HEK293 (cell line): ENCODE measurements around the gene WDR88.
A peak's percentile ranks its signal among the peaks of the same experiment; 100 is the strongest.

ENCODE experiments used
- FEZF1 ChIP-seq: fragments of 450-650 bp; formaldehyde crosslinking; IDR thresholded peaks from 2 replicates; pipeline ENCODE4 v1.5.1; 2016; ENCODE audit warnings: missing biosample characterization, missing genetic modification characterization
- HOXA7 ChIP-seq: sonication (generic); formaldehyde crosslinking; IDR thresholded peaks from 2 replicates; pipeline ENCODE4 v1.8.1; 2022; ENCODE audit warnings: missing genetic modification reagents, borderline replicate concordance
- REPIN1 ChIP-seq: fragments of 450-650 bp; formaldehyde crosslinking; IDR thresholded peaks from 2 replicates; pipeline ENCODE4 v1.5.1; 2017; ENCODE audit warnings: missing biosample characterization, missing genetic modification characterization, low read depth
- SETDB1 ChIP-seq: IDR thresholded peaks from one replicate; pipeline ENCODE4 v1.6.1; 2017; ENCODE audit warnings: mild to moderate bottlenecking, low read length, moderate library complexity, mixed read lengths; ENCODE audit not compliant: insufficient read length
- YY1 ChIP-seq: fragments of 450-650 bp; formaldehyde crosslinking; IDR thresholded peaks from 2 replicates; pipeline ENCODE4 v1.5.1; 2018; ENCODE audit warnings: missing biosample characterization, missing genetic modification characterization
- ZNF112 ChIP-seq: fragments of 450-650 bp; formaldehyde crosslinking; IDR thresholded peaks from 2 replicates; pipeline ENCODE4 v1.5.0; 2017; ENCODE audit warnings: missing biosample characterization, missing genetic modification characterization
- ZNF146 ChIP-seq: fragments of 450-650 bp; formaldehyde crosslinking; IDR thresholded peaks from 2 replicates; pipeline ENCODE4 v1.5.1; 2016; ENCODE audit warnings: missing biosample characterization, missing genetic modification characterization
- ZNF169 ChIP-seq: fragments of 450-650 bp; formaldehyde crosslinking; IDR thresholded peaks from 2 replicates; pipeline ENCODE4 v1.5.1; 2016; ENCODE audit warnings: missing biosample characterization, missing genetic modification characterization
- ZNF174 ChIP-seq: fragments of 450-650 bp; formaldehyde crosslinking; IDR thresholded peaks from 2 replicates; pipeline ENCODE4 v1.5.0; 2017; ENCODE audit warnings: missing biosample characterization, mild to moderate bottlenecking, missing genetic modification characterization
- ZNF2 ChIP-seq: fragments of 450-650 bp; formaldehyde crosslinking; IDR thresholded peaks from 2 replicates; pipeline ENCODE4 v1.5.1; 2016; ENCODE audit warnings: missing biosample characterization, missing genetic modification characterization
- ZNF302 ChIP-seq: fragments of 450-650 bp; formaldehyde crosslinking; IDR thresholded peaks from 2 replicates; pipeline ENCODE4 v1.5.1; 2016; ENCODE audit warnings: missing biosample characterization, missing genetic modification characterization, low read depth
- ZNF394 ChIP-seq: fragments of 450-650 bp; formaldehyde crosslinking; IDR thresholded peaks from 2 replicates; pipeline ENCODE4 v1.5.1; 2016; ENCODE audit warnings: missing biosample characterization, missing genetic modification characterization, mild to moderate bottlenecking, moderate library complexity, borderline replicate concordance
- ZNF404 ChIP-seq: fragments of 450-650 bp; formaldehyde crosslinking; IDR thresholded peaks from 2 replicates; pipeline ENCODE4 v1.5.1; 2017; ENCODE audit warnings: missing biosample characterization, missing genetic modification characterization
- ZNF433 ChIP-seq: fragments of 450-650 bp; formaldehyde crosslinking; IDR thresholded peaks from 2 replicates; pipeline ENCODE4 v1.5.1; 2016; ENCODE audit warnings: missing biosample characterization, missing genetic modification characterization, low read depth
- ZNF530 ChIP-seq: fragments of 450-650 bp; formaldehyde crosslinking; IDR thresholded peaks from 2 replicates; pipeline ENCODE4 v1.5.1; 2016; ENCODE audit warnings: low read depth, missing biosample characterization, missing genetic modification characterization
- ZNF585B ChIP-seq: fragments of 450-650 bp; formaldehyde crosslinking; IDR thresholded peaks from 2 replicates; pipeline ENCODE4 v1.5.1; 2016; ENCODE audit warnings: missing biosample characterization, missing genetic modification characterization
- ZNF600 ChIP-seq: fragments of 450-650 bp; formaldehyde crosslinking; IDR thresholded peaks from 2 replicates; pipeline ENCODE4 v1.5.1; 2016; ENCODE audit warnings: missing biosample characterization, missing genetic modification characterization
- ZNF610 ChIP-seq: fragments of 450-650 bp; formaldehyde crosslinking; IDR thresholded peaks from 2 replicates; pipeline ENCODE4 v1.5.1; 2016; ENCODE audit warnings: missing biosample characterization, missing genetic modification characterization, borderline replicate concordance
- ZNF658 ChIP-seq: fragments of 450-650 bp; formaldehyde crosslinking; IDR thresholded peaks from 2 replicates; pipeline ENCODE4; 2016; ENCODE audit warnings: missing biosample characterization, missing genetic modification characterization
- ZNF677 ChIP-seq: fragments of 450-650 bp; IDR thresholded peaks from 2 replicates; pipeline ENCODE4 v1.5.0; 2018; ENCODE audit warnings: missing biosample characterization, mild to moderate bottlenecking, missing genetic modification characterization, moderate library complexity
- ZNF701 ChIP-seq: fragments of 450-650 bp; formaldehyde crosslinking; IDR thresholded peaks from 2 replicates; pipeline ENCODE4 v1.5.1; 2016; ENCODE audit warnings: missing biosample characterization, missing genetic modification characterization
- ZNF747 ChIP-seq: fragments of 450-650 bp; formaldehyde crosslinking; IDR thresholded peaks from 2 replicates; pipeline ENCODE4 v1.5.1; 2016; ENCODE audit warnings: missing biosample characterization, missing genetic modification characterization
- ZNF843 ChIP-seq: fragments of 450-650 bp; formaldehyde crosslinking; IDR thresholded peaks from 2 replicates; pipeline ENCODE4 v1.5.1; 2016; ENCODE audit warnings: missing biosample characterization, missing genetic modification characterization
- TF ChIP-seq, protein P1 (sequence below): fragments of 450-650 bp; formaldehyde crosslinking; IDR thresholded peaks from 2 replicates; pipeline ENCODE4 v1.5.1; 2016; ENCODE audit warnings: missing biosample characterization, missing genetic modification characterization
- TF ChIP-seq, protein P2 (sequence below): fragments of 450-650 bp; formaldehyde crosslinking; IDR thresholded peaks from 2 replicates; pipeline ENCODE4 v1.5.1; 2016; ENCODE audit warnings: missing biosample characterization, missing genetic modification characterization
- TF ChIP-seq, protein P3 (sequence below): fragments of 450-650 bp; IDR thresholded peaks from 2 replicates; pipeline ENCODE4 v1.5.1; 2018; ENCODE audit warnings: missing biosample characterization, mild to moderate bottlenecking, missing genetic modification characterization
- TF ChIP-seq, protein P4 (sequence below): fragments of 450-650 bp; formaldehyde crosslinking; IDR thresholded peaks from 2 replicates; pipeline ENCODE4 v1.5.1; 2017; ENCODE audit warnings: missing biosample characterization, missing genetic modification characterization
- TF ChIP-seq, protein P5 (sequence below): fragments of 450-650 bp; formaldehyde crosslinking; IDR thresholded peaks from 2 replicates; pipeline ENCODE4 v1.5.1; 2016; ENCODE audit warnings: missing biosample characterization, missing genetic modification characterization, borderline replicate concordance
- TF ChIP-seq, protein P6 (sequence below): fragments of 450-650 bp; formaldehyde crosslinking; IDR thresholded peaks from 2 replicates; pipeline ENCODE4 v1.5.1; 2016; ENCODE audit warnings: missing biosample characterization, missing genetic modification characterization

The WDR88 gene

DNA sequence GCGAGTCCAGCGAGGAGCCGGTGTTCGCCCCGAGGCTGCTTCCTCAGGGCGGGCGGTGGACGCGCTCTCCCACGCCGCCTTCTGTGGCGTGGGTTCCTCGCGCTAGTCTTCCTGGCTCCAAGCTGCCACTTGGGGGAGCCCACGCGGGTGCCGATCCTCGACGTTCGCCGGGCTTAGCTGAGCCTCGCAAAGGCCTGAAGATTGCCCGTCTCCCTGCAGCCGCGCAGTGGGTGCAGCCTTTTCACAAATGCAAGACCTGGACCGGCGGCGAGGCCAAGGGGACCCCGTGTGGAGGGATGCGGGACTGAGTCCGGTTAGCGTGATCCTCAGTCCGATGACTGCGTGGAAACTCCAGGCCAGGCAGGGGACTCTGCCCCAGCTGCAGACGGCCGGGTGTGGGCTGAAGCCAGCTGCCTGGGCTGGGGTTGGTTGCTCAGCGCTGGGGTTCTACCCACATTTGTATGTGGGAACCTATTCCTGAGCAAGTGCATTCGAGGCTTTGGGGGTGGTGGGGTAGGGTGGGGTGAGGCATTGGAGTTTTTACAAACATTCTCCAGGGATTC is 45.6 kb downstream of the WDR88 start (continued):
- TF ChIP-seq, protein P1, sequence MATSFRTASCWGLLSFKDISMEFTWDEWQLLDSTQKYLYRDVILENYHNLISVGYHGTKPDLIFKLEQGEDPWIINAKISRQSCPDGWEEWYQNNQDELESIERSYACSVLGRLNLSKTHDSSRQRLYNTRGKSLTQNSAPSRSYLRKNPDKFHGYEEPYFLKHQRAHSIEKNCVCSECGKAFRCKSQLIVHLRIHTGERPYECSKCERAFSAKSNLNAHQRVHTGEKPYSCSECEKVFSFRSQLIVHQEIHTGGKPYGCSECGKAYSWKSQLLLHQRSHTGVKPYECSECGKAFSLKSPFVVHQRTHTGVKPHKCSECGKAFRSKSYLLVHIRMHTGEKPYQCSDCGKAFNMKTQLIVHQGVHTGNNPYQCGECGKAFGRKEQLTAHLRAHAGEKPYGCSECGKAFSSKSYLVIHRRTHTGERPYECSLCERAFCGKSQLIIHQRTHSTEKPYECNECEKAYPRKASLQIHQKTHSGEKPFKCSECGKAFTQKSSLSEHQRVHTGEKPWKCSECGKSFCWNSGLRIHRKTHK = no peak
- TF ChIP-seq ZNF843 (tag by site-specific recombination) = peak; percentile 76
- no peak for TF ChIP-seq ZNF174
- TF ChIP-seq REPIN1 (tag by site-specific recombination) = no peak; the same call in 1 of the 2 replicates
- TF ChIP-seq HOXA7 (CRISPR knock-in tag) = 0 out of 2 replicates have a peak, but pooled peaks have one; percentile 56
- TF ChIP-seq, protein P2, sequence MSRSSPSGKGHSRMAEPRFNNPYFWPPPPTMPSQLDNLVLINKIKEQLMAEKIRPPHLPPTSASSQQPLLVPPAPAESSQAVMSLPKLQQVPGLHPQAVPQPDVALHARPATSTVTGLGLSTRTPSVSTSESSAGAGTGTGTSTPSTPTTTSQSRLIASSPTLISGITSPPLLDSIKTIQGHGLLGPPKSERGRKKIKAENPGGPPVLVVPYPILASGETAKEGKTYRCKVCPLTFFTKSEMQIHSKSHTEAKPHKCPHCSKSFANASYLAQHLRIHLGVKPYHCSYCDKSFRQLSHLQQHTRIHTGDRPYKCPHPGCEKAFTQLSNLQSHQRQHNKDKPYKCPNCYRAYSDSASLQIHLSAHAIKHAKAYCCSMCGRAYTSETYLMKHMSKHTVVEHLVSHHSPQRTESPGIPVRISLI (tag by site-specific recombination) = no peak
- TF ChIP-seq ZNF600 (tag by site-specific recombination) = peak; percentile 32; the same call in 1 of the 2 replicates
- TF ChIP-seq ZNF433 (tag by site-specific recombination) = peak; percentile 42; the same call in 1 of the 2 replicates
- TF ChIP-seq ZNF394 (tag by site-specific recombination) = peak; percentile 92; the same call in 1 of the 2 replicates
- peak; percentile 68; the same call in 1 of the 2 replicates for TF ChIP-seq ZNF677 (tag by site-specific recombination)
- TF ChIP-seq ZNF404 = no peak
- TF ChIP-seq, protein P3, sequence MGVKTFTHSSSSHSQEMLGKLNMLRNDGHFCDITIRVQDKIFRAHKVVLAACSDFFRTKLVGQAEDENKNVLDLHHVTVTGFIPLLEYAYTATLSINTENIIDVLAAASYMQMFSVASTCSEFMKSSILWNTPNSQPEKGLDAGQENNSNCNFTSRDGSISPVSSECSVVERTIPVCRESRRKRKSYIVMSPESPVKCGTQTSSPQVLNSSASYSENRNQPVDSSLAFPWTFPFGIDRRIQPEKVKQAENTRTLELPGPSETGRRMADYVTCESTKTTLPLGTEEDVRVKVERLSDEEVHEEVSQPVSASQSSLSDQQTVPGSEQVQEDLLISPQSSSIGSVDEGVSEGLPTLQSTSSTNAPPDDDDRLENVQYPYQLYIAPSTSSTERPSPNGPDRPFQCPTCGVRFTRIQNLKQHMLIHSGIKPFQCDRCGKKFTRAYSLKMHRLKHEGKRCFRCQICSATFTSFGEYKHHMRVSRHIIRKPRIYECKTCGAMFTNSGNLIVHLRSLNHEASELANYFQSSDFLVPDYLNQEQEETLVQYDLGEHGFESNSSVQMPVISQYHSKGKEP (tag by site-specific recombination) = peak; percentile 57; the same call in 1 of the 2 replicates
- TF ChIP-seq ZNF658 = no peak
- 0 out of 2 replicates have a peak, but pooled peaks have one; percentile 4 for TF ChIP-seq ZNF530 (tag by site-specific recombination)
- TF ChIP-seq ZNF169 (tag by site-specific recombination) = peak; percentile 72; the same call in 1 of the 2 replicates
- TF ChIP-seq ZNF302 (tag by site-specific recombination) = no peak
- TF ChIP-seq, protein P4, sequence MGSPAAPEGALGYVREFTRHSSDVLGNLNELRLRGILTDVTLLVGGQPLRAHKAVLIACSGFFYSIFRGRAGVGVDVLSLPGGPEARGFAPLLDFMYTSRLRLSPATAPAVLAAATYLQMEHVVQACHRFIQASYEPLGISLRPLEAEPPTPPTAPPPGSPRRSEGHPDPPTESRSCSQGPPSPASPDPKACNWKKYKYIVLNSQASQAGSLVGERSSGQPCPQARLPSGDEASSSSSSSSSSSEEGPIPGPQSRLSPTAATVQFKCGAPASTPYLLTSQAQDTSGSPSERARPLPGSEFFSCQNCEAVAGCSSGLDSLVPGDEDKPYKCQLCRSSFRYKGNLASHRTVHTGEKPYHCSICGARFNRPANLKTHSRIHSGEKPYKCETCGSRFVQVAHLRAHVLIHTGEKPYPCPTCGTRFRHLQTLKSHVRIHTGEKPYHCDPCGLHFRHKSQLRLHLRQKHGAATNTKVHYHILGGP (tag by site-specific recombination) = no peak
- no peak for TF ChIP-seq ZNF585B (tag by site-specific recombination)
- TF ChIP-seq, protein P5, sequence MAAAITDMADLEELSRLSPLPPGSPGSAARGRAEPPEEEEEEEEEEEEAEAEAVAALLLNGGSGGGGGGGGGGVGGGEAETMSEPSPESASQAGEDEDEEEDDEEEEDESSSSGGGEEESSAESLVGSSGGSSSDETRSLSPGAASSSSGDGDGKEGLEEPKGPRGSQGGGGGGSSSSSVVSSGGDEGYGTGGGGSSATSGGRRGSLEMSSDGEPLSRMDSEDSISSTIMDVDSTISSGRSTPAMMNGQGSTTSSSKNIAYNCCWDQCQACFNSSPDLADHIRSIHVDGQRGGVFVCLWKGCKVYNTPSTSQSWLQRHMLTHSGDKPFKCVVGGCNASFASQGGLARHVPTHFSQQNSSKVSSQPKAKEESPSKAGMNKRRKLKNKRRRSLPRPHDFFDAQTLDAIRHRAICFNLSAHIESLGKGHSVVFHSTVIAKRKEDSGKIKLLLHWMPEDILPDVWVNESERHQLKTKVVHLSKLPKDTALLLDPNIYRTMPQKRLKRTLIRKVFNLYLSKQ = 0 out of 2 replicates have a peak, but pooled peaks have one; percentile 79
- no peak; the same call in 1 of the 2 replicates for TF ChIP-seq ZNF610 (tag by site-specific recombination)
- TF ChIP-seq ZNF701 (tag by site-specific recombination) = no peak
- TF ChIP-seq, protein P6, sequence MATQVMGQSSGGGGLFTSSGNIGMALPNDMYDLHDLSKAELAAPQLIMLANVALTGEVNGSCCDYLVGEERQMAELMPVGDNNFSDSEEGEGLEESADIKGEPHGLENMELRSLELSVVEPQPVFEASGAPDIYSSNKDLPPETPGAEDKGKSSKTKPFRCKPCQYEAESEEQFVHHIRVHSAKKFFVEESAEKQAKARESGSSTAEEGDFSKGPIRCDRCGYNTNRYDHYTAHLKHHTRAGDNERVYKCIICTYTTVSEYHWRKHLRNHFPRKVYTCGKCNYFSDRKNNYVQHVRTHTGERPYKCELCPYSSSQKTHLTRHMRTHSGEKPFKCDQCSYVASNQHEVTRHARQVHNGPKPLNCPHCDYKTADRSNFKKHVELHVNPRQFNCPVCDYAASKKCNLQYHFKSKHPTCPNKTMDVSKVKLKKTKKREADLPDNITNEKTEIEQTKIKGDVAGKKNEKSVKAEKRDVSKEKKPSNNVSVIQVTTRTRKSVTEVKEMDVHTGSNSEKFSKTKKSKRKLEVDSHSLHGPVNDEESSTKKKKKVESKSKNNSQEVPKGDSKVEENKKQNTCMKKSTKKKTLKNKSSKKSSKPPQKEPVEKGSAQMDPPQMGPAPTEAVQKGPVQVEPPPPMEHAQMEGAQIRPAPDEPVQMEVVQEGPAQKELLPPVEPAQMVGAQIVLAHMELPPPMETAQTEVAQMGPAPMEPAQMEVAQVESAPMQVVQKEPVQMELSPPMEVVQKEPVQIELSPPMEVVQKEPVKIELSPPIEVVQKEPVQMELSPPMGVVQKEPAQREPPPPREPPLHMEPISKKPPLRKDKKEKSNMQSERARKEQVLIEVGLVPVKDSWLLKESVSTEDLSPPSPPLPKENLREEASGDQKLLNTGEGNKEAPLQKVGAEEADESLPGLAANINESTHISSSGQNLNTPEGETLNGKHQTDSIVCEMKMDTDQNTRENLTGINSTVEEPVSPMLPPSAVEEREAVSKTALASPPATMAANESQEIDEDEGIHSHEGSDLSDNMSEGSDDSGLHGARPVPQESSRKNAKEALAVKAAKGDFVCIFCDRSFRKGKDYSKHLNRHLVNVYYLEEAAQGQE (tag by site-specific recombination) = peak; percentile 66; the same call in 1 of the 2 replicates
- peak; percentile 93; the same call in 1 of the 2 replicates for TF ChIP-seq ZNF2 (tag by site-specific recombination)
- no peak for TF ChIP-seq SETDB1
- 0 out of 2 replicates have a peak, but pooled peaks have one; percentile 39 for TF ChIP-seq ZNF146 (tag by site-specific recombination)
- TF ChIP-seq ZNF112 (tag by site-specific recombination) = no peak
- TF ChIP-seq ZNF747 (tag by site-specific recombination) = no peak
- TF ChIP-seq FEZF1 = peak; percentile 34; the same call in 1 of the 2 replicates
- TF ChIP-seq YY1 (tag by site-specific recombination) = no peak; the same call in 1 of the 2 replicates
